Sigmoid colon (tissue), 7 donors: ENCODE measurements around the gene POU3F1. TPM values are rescaled to one million over a fixed set of nuclear protein-coding genes. Genes with fewer than 3 reads are reported as not detected.

Experiments
- DNase-seq: peaks from one replicate; pipeline ENCODE4 v3.0.0-alpha.2; 2019
- H3K27ac ChIP-seq, 4 donors: fragments of 200-600 bp; sonication (generic); one replicate each; pipeline ENCODE4 v1.5.1; 2016 to 2019; ENCODE audit warnings: mild to moderate bottlenecking in 1 of 4
- H3K27me3 ChIP-seq, 3 donors: fragments of 200-600 bp; sonication (generic); one replicate each; pipeline ENCODE4 v1.5.1; 2019; ENCODE audit warnings: mild to moderate bottlenecking in 1 of 3
- H3K36me3 ChIP-seq, 4 donors: fragments of 200-600 bp; sonication (generic); one replicate each; pipeline ENCODE4 v1.5.1; 2016 to 2019
- H3K4me1 ChIP-seq, 4 donors: fragments of 200-600 bp; sonication (generic); one replicate each; pipeline ENCODE4 v1.5.1; 2017 to 2019
- H3K4me3 ChIP-seq, 4 donors: fragments of 200-600 bp; sonication (generic); one replicate each; pipeline ENCODE4 v1.5.1; 2017 to 2019; ENCODE audit warnings: mild to moderate bottlenecking in 2 of 4, moderate library complexity in 1 of 4
- H3K9me3 ChIP-seq, 4 donors: fragments of 200-600 bp in 3 of 4; sonication (generic) in 3 of 4; one replicate each; pipeline versions ENCODE4 v1.5.1 to v1.6.1; 2013 to 2019
- CTCF ChIP-seq, 4 experiments: fragments of 450-650 bp in 3 of 4; fragments of 200-600 bp in 1 of 4; IDR thresholded peaks; one replicate each; pipeline ENCODE4 v1.5.1; 2016 to 2019; ENCODE audit warnings: antibody characterized with exemption in 4 of 4, mild to moderate bottlenecking in 3 of 4, moderate library complexity in 2 of 4
- EP300 ChIP-seq, 4 donors: sonication (generic); formaldehyde crosslinking; IDR thresholded peaks; one replicate each; pipeline ENCODE4 v1.6.1; 2017; ENCODE audit warnings: antibody characterized with exemption in 4 of 4
- POLR2A ChIP-seq, 2 donors: fragments of 450-650 bp; IDR thresholded peaks; one replicate each; pipeline ENCODE4 v1.6.1; 2016; ENCODE audit warnings: antibody characterized with exemption in 2 of 2, mild to moderate bottlenecking in 2 of 2, moderate library complexity in 2 of 2
- POLR2AphosphoS5 ChIP-seq, 4 donors: sonication (generic); formaldehyde crosslinking; IDR thresholded peaks; one replicate each; pipeline ENCODE4 v1.6.1; 2017; ENCODE audit warnings: antibody characterized with exemption in 4 of 4
- WGBS, 2 donors: extraction: QIAGEN DNeasy Blood & Tissue Kit; methylation state at CpG; one replicate each; pipeline ENCODE4 v1.1.7; 2013; 5-methylcytosine and 5-hydroxymethylcytosine counted together
- intact Hi-C: fragments of 100-400 bp; cut with DNase I; formaldehyde crosslinking; loops from one replicate; pipeline ENCODE4 v1.15.1; 2023
- polyA plus RNA-seq, 3 donors: library from polyadenylated mRNA; stranded (reverse); fragments of 200-250 nt; gene quantifications; one replicate each; pipeline ENCODE4 v1.2.3, GENCODE V29; 2013
- total RNA-seq, 4 donors: library from RNA; depleted of rRNA; stranded (reverse); fragments of >200 nt; gene quantifications; one replicate each; pipeline ENCODE4 v1.1.0, GENCODE V29; 2016
- donor health status: healthy with polysubstance abuse.
- donor health status: Bipolar disorder and iron deficiency.
- donor health status: healthy.

The POU3F1 gene
- total and polyA plus RNA-seq, 7 donors = 0.09 TPM; not detected in 6

GRCh38 chr1:38043036-38043747 lies 3.4 kb downstream of the POU3F1 start:
- intact Hi-C loops = loop anchor here (10.0 kb wide), 2 partner anchors 92 to 238 kb away; partner anchors contain the start of genes C1orf122 and YRDC
- Histone ChIP-seq H3K36me3 (no peaks in the 10 kb centered on the region), H3K27me3 (peaks cover 32 to 76% (median 55%) of the 10 kb centered on the region in 3 donors), H3K4me1 (peaks cover 0 to 35% (median 32%) of the 10 kb centered on the region in 4 donors), H3K9me3 (no peaks in the 10 kb centered on the region), H3K4me3 (no peak overlapping the region), H3K27ac (no peak overlapping the region)
- 73 to 84% methylated on average over 12 of the region's 12 CpGs for WGBS, 2 donors
- DNase-seq = no peak
- TF ChIP-seq EP300 (IDR thresholded peaks at IDR 0.05) (no peak), CTCF (IDR thresholded peaks at IDR 0.05) (no peak), POLR2AphosphoS5 (IDR thresholded peaks at IDR 0.05) (no peak), POLR2A (IDR thresholded peaks at IDR 0.05) (no peak)

- TF ChIP-seq POLR2AphosphoS5 (IDR thresholded peaks at IDR 0.05) = no peak
- TF ChIP-seq POLR2A (IDR thresholded peaks at IDR 0.05) = no peak
- no peak for TF ChIP-seq CTCF (IDR thresholded peaks at IDR 0.05)
- no peak for TF ChIP-seq EP300 (IDR thresholded peaks at IDR 0.05)
- Histone ChIP-seq H3K4me3 (no peak overlapping the region), H3K9me3 (no peaks in the 10 kb centered on the region), H3K27me3 (peaks cover 30 to 76% (median 55%) of the 10 kb centered on the region in 3 donors), H3K27ac (no peak overlapping the region), H3K36me3 (no peaks in the 10 kb centered on the region), H3K4me1 (peaks cover 0 to 26% (median 22%) of the 10 kb centered on the region in 4 donors)
- WGBS, 2 donors = 80 to 84% methylated on average over 21 of the region's 21 CpGs
- DNase-seq = no peak
- intact Hi-C loops = loop anchor here (10.0 kb wide), 2 partner anchors 93 to 237 kb away; partner anchors contain the start of genes C1orf122 and YRDC
Observed at GRCh38 chr1:38041936-38042834, 4.4 kb downstream of the POU3F1 start.

- H3K36me3 ChIP-seq = no peaks in the 10 kb centered on the region
- intact Hi-C loops = loop anchor here (10.0 kb wide), 3 partner anchors 95 to 795 kb away; partner anchors contain the start of genes C1orf122 and YRDC
- no peak for DNase-seq
- H3K27ac ChIP-seq = no peak overlapping the region
- no peaks in the 10 kb centered on the region for H3K9me3 ChIP-seq
- 79 to 90% methylated on average over 17 of the region's 17 CpGs for WGBS, 2 donors
- no peak for TF ChIP-seq POLR2A (IDR thresholded peaks at IDR 0.05)
- no peak for TF ChIP-seq EP300 (IDR thresholded peaks at IDR 0.05)
- no peak for TF ChIP-seq POLR2AphosphoS5 (IDR thresholded peaks at IDR 0.05)
- TF ChIP-seq CTCF (IDR thresholded peaks at IDR 0.05) = no peak
- H3K4me3 ChIP-seq = no peak overlapping the region
- peaks cover 15 to 61% (median 41%) of the 10 kb centered on the region in 3 donors for H3K27me3 ChIP-seq
- peaks cover 0 to 7% (median 5%) of the 10 kb centered on the region in 4 donors for H3K4me1 ChIP-seq
Observed at GRCh38 chr1:38039331-38040088, 7.1 kb downstream of the POU3F1 start.

GRCh38 chr1:38038861-38039260 lies 7.7 kb downstream of the POU3F1 start:
- intact Hi-C loops = loop anchor here (10.0 kb wide), 1 partner anchor 796 kb away; no protein-coding TSS in a partner anchor
- Histone ChIP-seq H3K27ac (no peak overlapping the region), H3K36me3 (no peaks in the 10 kb centered on the region), H3K27me3 (peaks cover 9 to 55% (median 35%) of the 10 kb centered on the region in 3 donors), H3K9me3 (no peaks in the 10 kb centered on the region), H3K4me1 (peaks cover 0 to under 1% (median 0%) of the 10 kb centered on the region in 4 donors), H3K4me3 (no peak overlapping the region)
- TF ChIP-seq POLR2AphosphoS5 (IDR thresholded peaks at IDR 0.05) (no peak), EP300 (IDR thresholded peaks at IDR 0.05) (no peak), CTCF (IDR thresholded peaks at IDR 0.05) (no peak), POLR2A (IDR thresholded peaks at IDR 0.05) (no peak)
- DNase-seq = no peak
- WGBS, 2 donors = 30 to 72% methylated on average over 10 of the region's 10 CpGs
